GM23248 (cell line): Measurements from ENCODE around the gene TCHP.

Experiments
- EZH2 ChIP-seq: fragments of 200-600 bp; sonication (generic); IDR thresholded peaks from 2 replicates; pipeline ENCODE4 v1.6.1; 2018; ENCODE audit warnings: antibody characterized with exemption, mild to moderate bottlenecking; ENCODE audit not compliant: insufficient read depth, poor library complexity, severe bottlenecking
- EZH2phosphoT487 ChIP-seq: fragments of 200-600 bp; sonication (generic); IDR thresholded peaks from 2 replicates; pipeline ENCODE4 v1.6.1; 2018; ENCODE audit warnings: antibody characterized with exemption, moderate library complexity, mild to moderate bottlenecking, low read depth; ENCODE audit not compliant: insufficient read depth

GRCh38 chr12:109967383-109968031 lies 67.4 kb downstream of the TCHP start:
- no peak for TF ChIP-seq EZH2phosphoT487
- no peak for TF ChIP-seq EZH2
